ENCODE measurements around the gene ATP6AP2.
"Not testable (repeated sequence)": the region's sequence is repeated elsewhere in the genome, so short reads cannot be mapped to it uniquely, and the experiment has no call there.

DNA sequence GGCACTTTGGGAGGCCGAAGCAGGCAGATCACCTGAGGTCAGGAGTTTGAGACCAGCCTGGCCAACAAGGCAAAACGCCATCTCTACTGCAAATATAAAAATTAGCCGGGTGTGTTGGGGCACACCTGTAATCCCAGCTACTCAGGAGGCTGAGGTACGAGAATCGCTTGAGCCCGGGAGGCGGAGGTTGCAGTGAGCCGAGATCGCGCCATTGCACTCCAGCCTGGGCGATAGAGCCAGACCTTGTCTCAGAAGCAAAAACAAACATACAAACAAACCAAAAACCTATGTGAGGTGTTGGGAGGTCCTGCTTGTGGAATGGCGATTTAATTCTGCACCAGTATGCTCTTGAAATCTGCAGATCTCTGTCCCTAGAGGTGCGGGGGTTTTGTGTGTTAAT, 1.4 kb downstream of the ATP6AP2 start:
- TF ChIP-seq, protein P1, sequence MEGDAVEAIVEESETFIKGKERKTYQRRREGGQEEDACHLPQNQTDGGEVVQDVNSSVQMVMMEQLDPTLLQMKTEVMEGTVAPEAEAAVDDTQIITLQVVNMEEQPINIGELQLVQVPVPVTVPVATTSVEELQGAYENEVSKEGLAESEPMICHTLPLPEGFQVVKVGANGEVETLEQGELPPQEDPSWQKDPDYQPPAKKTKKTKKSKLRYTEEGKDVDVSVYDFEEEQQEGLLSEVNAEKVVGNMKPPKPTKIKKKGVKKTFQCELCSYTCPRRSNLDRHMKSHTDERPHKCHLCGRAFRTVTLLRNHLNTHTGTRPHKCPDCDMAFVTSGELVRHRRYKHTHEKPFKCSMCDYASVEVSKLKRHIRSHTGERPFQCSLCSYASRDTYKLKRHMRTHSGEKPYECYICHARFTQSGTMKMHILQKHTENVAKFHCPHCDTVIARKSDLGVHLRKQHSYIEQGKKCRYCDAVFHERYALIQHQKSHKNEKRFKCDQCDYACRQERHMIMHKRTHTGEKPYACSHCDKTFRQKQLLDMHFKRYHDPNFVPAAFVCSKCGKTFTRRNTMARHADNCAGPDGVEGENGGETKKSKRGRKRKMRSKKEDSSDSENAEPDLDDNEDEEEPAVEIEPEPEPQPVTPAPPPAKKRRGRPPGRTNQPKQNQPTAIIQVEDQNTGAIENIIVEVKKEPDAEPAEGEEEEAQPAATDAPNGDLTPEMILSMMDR (IDR thresholded peaks at IDR 0.05), result not testable (repeated sequence)
- TF ChIP-seq POLR2A (IDR thresholded peaks at IDR 0.05); POLR2AphosphoS5 (IDR thresholded peaks at IDR 0.05; ENCODE audit: insufficient read depth in 1 of 2, low read depth in 1 of 2): not testable (repeated sequence)
